Endometrium (tissue), 2 donors: ENCODE measurements around the gene INTS4.
"Not testable (repeated sequence)": the region's sequence is repeated elsewhere in the genome, so short reads cannot be mapped to it uniquely, and the experiment has no call there.

Experiments
- FAIRE-seq: peaks from 2 replicates; lab custom pipeline; 2012; peaks lifted over from hg19 to GRCh38; lab: Jason Lieb, UNC
- donor health status: control.
- donor health status: control.

Gene INTS4

DNA sequence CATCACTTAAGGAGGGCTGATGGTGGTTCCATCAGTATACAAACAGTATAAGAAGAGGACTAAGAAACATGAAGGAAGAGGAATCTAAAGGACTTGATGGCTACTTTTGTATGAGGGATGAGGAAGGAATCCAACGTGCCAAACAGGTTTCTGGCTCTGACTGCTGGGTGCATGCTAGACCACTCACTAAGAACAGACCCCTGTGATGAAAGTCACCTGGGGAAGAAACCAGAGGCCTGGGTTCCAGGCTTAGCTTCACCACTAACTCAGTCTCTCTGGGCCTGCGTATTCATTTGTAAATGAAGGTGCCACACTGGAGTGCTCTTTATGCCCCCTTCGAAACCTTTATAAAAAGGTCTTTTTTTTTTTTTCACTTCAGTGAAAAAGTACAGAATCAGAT lies 118.4 kb downstream of the INTS4 start:
- FAIRE-seq = no peak

DNA sequence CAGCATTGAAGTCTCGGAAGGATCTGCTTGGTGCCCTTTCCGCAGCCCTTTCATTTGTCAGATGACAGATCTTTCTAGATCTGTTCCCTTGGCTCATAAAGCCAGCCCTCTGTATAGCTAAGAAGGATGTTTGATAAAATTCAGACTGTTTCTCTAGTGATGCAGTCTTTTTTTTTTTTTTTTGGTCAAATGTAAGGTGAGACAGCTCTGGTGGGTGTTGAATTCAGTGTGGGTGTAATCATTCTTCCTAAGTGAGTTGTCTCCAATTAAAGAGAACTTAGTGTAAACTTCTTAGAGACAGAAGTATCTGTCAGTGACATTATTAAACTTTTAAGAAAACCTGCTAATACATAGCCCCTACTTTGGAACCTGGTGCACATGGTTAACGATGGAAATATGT lies 120.3 kb downstream of the INTS4 start:
- FAIRE-seq = no peak

DNA sequence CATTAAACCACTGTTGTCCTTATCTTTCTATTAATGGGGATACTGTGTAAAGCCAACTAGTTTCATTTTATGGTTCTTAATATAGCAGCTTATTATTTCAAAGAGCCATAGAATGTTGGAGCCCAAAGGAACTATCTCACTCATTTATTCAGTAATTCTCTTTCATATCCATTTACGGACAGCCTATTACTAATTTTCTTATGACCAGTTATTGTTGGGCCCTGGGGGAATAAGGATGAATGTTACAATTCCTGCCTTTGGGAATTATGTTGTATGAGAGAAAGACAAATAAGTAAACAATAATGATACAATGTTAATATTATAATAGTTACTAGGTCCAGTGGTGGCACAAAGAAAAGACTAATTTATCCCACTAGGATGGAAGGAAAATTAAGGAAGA lies 121.1 kb downstream of the INTS4 start:
- no peak for FAIRE-seq

DNA sequence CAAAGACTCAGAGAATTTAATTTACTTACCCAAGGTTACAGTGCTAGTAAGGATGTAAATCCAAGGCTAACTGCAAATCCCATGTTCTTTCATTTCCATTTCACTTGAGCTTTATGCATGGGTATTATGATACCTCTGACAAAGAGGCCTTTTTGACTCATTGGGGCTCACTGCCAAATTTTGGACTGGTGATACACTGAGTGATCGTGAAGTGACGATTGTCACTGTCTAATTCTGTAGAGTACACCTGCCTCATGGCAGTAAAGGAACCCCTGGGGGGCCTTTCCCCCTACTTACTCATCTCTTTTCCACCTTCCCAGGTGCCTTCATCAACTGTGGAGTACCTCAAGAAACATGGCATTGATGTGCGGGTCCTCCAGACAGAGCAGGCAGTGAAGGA lies 122.6 kb downstream of the INTS4 start:
- no peak for FAIRE-seq

DNA sequence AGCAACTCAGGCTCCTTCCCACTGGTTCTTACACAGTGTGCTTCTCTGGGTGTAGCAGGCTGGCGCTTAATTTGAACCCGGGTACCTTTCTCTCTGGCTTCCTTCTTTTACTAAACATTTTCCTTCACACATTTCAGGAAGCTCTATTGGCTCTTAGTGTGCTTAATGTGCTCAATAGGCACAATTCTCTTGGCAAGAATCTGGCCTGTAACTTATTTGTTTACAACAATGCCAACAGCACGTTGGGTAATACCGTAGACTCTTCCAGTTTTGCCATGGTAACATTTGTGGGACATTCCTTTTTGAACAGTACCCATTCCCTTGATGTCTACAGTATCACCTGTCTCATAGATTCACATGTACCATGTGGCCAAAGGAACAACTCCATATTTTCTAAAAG lies 125.7 kb downstream of the INTS4 start:
- no peak for FAIRE-seq

DNA sequence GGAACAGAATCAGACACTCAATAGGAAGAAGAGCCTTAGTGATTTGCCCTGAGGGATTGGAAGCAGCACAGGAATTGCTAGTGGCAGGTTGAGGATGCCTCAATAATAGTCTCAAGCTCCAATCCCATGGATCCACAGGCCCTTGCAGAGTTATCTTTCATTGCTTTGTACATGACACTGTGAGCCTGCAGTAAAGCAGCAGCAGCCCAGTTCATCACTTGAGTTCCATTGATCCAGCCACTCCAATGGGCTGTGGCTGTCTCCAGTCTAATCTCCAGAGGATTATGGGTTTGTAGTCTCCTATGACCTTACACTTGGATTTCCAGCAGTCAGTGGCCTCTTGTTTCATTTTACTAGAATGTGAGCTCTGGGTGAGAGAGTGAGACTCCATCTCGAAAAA lies 128.1 kb downstream of the INTS4 start:
- FAIRE-seq = no peak

DNA sequence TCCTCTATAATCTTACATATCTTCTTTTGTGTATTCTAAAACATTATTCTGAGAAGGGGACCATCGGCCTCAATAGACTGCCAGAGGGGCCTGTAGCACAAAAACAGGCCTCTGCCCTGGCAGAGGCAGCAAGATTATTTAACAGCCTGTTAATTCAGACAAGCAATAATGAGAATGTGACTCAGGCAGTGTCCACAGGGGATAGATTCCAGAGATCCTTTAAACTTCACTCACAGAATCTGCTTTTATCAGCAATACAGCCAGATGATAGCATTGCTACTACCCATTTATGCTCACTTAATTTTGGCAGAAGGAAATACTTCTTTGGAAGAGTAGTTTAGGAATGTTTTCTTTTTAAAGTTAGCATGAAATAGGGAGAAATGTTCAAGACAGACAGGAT lies 128.7 kb downstream of the INTS4 start:
- no peak for FAIRE-seq

DNA sequence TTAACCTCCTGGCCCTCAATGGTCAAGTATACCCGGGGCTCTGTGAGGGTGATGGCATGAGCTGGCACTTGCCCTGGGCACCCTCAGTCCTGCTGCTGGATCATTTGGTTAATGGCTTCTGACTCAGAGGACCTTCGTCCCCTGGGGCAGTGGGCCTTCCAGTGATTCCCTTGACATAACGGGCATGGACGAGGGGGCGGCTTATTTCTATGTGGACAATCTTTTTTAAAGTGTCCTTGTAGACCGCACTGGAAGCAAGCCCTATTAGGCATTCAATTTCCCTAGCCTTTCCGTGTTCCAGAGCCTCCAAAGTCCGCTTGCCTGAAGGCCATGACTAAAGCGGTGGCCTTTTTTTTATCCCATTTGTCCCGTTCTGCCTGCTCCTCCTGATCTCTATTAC lies 133.0 kb downstream of the INTS4 start:
- not testable (repeated sequence) for FAIRE-seq

DNA sequence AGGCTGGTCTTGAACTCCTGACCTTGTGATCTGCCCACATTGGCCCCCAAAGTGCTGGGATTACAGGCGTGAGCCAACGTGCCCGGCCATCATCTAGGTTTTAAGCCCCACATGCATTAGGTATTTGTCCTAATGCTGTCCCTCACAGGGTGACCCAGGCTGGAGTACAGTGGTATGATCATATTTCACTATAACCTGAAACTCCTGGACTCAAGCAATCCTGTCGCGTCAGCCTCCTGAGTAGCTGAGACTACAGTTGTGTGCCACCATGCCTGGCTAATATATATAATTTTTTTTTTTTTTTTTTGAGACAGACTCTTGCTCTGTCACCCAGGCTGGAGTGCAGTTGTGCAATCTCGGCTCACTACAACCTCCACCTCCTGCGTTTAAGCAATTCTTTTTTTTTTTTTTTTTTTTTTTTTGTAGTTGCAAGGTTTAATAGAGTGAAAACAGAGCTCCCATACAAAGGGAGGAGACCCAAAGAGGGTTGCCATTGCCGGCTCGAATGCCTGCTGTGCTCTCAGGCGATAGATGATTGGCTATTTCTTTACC lies 136.5 kb downstream of the INTS4 start:
- FAIRE-seq = not testable (repeated sequence)

DNA sequence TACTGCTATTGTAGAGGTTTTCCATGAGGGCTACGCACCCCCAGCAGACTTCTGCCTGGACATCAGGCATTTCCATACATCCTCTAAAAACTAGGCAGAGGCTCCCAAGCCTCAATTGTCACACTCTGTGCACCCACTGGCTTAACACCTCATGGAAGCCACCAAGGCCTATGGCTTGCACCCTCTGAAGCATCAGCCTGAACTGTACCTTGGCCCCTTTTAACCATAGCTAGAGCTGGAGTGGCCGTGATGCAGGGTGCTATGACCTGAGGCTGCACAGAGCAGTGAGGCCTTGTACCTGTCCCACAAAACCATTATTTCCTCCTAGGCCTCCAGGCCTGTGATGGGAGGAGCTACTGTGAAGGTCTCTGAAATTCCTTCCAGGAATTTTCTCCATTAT lies 139.6 kb downstream of the INTS4 start:
- no peak for FAIRE-seq

DNA sequence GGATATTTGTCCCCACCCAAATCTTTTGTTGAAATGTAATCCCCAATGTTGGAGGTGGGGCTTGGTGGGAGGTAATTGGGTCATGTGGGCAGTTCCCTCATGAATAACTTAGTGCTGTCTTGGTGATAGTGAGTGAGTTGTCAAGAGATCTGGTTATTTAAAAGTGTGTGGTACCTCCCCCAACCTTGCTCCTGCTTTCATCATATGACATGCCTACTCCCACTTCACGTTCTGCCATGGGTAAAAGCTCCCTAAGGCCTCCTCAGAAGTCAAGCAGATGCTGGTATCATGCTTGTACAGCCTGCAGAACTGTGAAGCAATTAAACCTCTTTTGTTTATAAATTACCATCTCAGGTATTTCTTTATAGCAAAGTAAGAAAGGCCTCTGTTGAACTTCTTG lies 143.0 kb downstream of the INTS4 start:
- no peak for FAIRE-seq

DNA sequence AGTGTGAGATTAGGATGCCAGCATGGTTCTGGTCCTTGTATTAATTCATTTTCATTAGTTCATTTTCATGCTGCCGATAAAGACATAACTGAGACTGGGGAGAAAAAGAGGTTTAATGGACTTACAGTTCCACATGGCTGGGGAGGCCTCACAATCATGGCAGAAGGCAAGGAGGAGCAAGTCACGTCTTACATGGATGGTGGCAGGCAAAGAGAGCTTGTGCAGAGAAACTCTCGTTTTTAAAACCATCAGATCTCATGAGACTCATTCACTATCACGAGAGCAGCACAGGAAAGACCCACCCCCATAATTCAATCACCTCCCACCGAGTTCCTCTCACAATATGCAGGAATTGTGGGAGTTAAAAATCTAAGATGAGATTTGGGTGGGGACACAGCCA lies 150.8 kb downstream of the INTS4 start:
- FAIRE-seq = not testable (repeated sequence)

DNA sequence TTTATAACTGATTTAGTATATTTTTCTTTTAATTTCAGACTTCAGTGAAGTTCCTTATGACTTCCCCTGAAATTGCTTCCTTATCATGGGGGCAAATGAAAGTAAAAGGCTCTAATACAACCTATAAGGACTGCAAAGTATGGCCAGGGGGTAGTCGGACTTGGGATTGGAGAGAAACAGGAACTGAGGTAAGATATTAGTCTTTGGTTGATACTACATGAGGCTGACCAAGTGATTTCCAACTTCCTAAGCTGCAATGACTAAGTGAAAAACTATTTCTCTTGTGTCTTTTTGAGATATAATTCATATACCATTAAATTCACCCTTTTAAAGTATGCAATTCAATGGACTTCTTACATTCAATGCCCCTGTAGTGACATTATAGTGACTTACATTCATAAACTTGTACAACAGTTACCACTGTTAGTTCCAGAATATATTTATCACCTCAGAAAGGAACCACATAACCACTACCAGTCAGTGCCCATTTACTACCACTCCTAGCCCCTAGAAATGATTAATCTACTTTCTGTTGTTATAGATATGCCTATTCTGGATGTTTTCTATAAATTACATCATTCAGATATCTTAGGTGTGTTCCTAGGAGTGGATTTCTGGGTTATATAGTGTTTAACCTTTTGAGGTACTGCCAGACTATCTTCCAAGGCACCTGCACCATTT lies 151.9 kb downstream of the INTS4 start:
- FAIRE-seq = no peak

DNA sequence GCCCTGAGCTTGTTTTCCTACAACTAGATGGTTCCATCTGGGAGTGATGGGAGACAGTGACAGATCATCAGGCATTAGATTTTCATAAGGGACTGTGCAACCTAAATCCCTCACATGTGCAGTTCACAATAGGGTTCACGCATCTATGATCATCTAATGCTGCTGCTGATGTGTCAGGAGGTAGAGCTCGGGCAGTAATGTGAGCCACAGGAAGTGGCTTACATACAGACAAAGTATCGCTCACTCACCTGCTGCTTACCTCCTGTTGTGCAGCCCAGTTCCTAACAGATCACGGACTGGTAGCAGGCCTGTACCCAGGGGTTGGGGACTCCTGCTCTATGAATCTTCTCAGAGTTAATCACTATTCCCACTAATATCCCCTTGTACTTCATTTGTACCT lies 161.2 kb downstream of the INTS4 start:
- FAIRE-seq = no peak

DNA sequence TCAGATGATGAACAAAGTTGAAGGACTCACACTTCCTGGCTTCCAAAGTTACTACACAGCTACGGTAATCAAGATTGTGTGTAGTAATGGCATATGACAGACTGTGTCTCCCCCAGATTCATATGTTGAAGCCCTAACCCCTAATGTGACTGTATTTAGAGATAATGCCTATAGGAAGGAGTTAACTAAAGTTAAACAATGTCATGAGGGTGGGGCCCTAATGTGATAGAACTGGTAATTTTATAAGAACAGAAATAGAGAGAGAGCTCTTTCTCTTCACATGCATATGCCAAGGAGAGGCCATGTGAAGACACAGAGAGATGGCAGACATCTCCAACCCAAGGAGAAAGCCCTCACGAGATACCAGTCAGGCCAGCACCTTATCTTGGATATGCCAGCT lies 165.5 kb downstream of the INTS4 start:
- no peak for FAIRE-seq
